HepG2 (cell line): ENCODE data around the gene PC. TPM values are rescaled to one million over a fixed set of nuclear protein-coding genes. Genes with fewer than 3 reads are reported as not detected.

Experiments
- AFF4 ChIP-seq: sonication (generic); formaldehyde crosslinking; IDR thresholded peaks from 2 replicates; pipeline ENCODE4 v1.4.0; 2020; ENCODE audit warnings: missing genetic modification reagents
- CENPBD1 ChIP-seq: sonication (generic); formaldehyde crosslinking; IDR thresholded peaks from 2 replicates; pipeline ENCODE4 v1.8.0; 2022; ENCODE audit warnings: missing genetic modification reagents, low read depth, mild to moderate bottlenecking, borderline replicate concordance
- E2F5 ChIP-seq: sonication (generic); formaldehyde crosslinking; conservative IDR thresholded peaks from 2 replicates; pipeline ENCODE4 v1.4.0; 2020; ENCODE audit warnings: missing genetic modification reagents
- LCORL ChIP-seq, 2 experiments: fragments of 450-650 bp in 1 of 2; sonication (generic) in 1 of 2; formaldehyde crosslinking in 1 of 2; IDR thresholded peaks; 2 replicates each; pipeline versions ENCODE4 v1.5.0 to v1.6.1; 2017 to 2020; ENCODE audit warnings: antibody characterized with exemption in 1 of 2, missing genetic modification reagents in 1 of 2
- POLR2AphosphoS5 ChIP-seq: IDR thresholded peaks from 2 replicates; pipeline ENCODE4 v1.6.1; 2012; ENCODE audit warnings: low read depth, low read length
- PPARG ChIP-seq: conservative IDR thresholded peaks from 2 replicates; pipeline ENCODE4 v1.6.1; 2016; ENCODE audit warnings: missing biosample characterization, missing genetic modification reagents
- SIN3B ChIP-seq: fragments of 150-350 bp; IDR thresholded peaks from 2 replicates; pipeline ENCODE4 v1.6.1; 2014; ENCODE audit warnings: low read length
- TARDBP ChIP-seq: sonication (generic); formaldehyde crosslinking; IDR thresholded peaks from 2 replicates; pipeline ENCODE4 v1.8.0; 2022; ENCODE audit warnings: mild to moderate bottlenecking, missing genetic modification reagents
- TERF1 ChIP-seq: sonication (generic); formaldehyde crosslinking; IDR thresholded peaks from 2 replicates; pipeline ENCODE4 v1.8.0; 2022; ENCODE audit warnings: mild to moderate bottlenecking, missing genetic modification reagents, moderate library complexity
- ZGPAT ChIP-seq: IDR thresholded peaks from 2 replicates; pipeline ENCODE4 v1.6.1; 2016; ENCODE audit warnings: mild to moderate bottlenecking
- ZNF512B ChIP-seq: sonication (generic); formaldehyde crosslinking; IDR thresholded peaks from 2 replicates; pipeline ENCODE4 v1.5.1; 2020; ENCODE audit warnings: missing genetic modification reagents, mild to moderate bottlenecking, borderline replicate concordance
- ZNF558 ChIP-seq: sonication (generic); formaldehyde crosslinking; IDR thresholded peaks from 2 replicates; pipeline ENCODE4 v1.9.0; 2022; ENCODE audit warnings: mild to moderate bottlenecking, missing genetic modification reagents, borderline replicate concordance
- ZNF740 ChIP-seq: sonication (generic); formaldehyde crosslinking; IDR thresholded peaks from 2 replicates; pipeline ENCODE4 v1.4.0; 2020; ENCODE audit warnings: missing genetic modification reagents
- ZNF746 ChIP-seq: sonication (generic); formaldehyde crosslinking; IDR thresholded peaks from 2 replicates; pipeline ENCODE4 v1.8.0; 2022; ENCODE audit warnings: mild to moderate bottlenecking, missing genetic modification reagents
- polyA plus RNA-seq, 8 experiments: library from polyadenylated mRNA; depleted of rRNA in 3 of 8; stranded (reverse) in 7 of 8; unstranded in 1 of 8; fragments of >200 nt; fragmentation: Illumina TruSeq in 4 of 8; extraction: Trizol in 4 of 8; gene quantifications; 2 replicates each; pipeline versions ENCODE4 v1.2.1 to v1.2.3, GENCODE V29; 2011 to 2016; ENCODE audit warnings: low read depth in 4 of 8, missing spikeins in 1 of 8, mixed read lengths in 1 of 8; ENCODE audit not compliant: insufficient read depth in 1 of 8
- total RNA-seq, 5 experiments: library from RNA; depleted of rRNA; stranded (reverse); fragments of >200 nt; fragmentation: Illumina TruSeq; extraction: Trizol; gene quantifications; 2 replicates each; pipeline ENCODE4 v1.2.3, GENCODE V29; 2016; ENCODE audit warnings: low read depth in 1 of 5

Gene PC
- total and polyA plus RNA-seq, 2 of the 13 experiments (the other 11 are each of a cell fraction or from before 2014, with no cell fraction given), result 29.0 to 39.0 TPM

GRCh38 chr11:66842896-66843775, 115.0 kb downstream of the PC start, which contains the start of gene RCE1 (continued):
- no peak for TF ChIP-seq AFF4 (CRISPR knock-in tag)
- no peak; the same call in 1 of the 2 replicates for TF ChIP-seq ZNF558 (CRISPR knock-in tag)
- no peak; the same call in 1 of the 2 replicates for TF ChIP-seq ZNF746 (CRISPR knock-in tag)
- no peak for TF ChIP-seq ZNF740 (CRISPR knock-in tag)
- 0 out of 2 replicates have a peak, but pooled peaks have one; percentile 43 for TF ChIP-seq TERF1
- TF ChIP-seq CENPBD1 (CRISPR knock-in tag), result no peak
- peak; percentile 75 for TF ChIP-seq POLR2AphosphoS5
- 0 out of 2 replicates have a peak, but pooled peaks have one; percentile 22 for TF ChIP-seq PPARG (CRISPR knock-in tag)
- TF ChIP-seq TARDBP (CRISPR knock-in tag), result peak; percentile 56; the same call in 1 of the 2 replicates
- TF ChIP-seq ZNF512B (CRISPR knock-in tag), result no peak
- no peak for TF ChIP-seq LCORL (IDR thresholded peaks at IDR 0.05)
- peak; percentile 52; the same call in 1 of the 2 replicates for TF ChIP-seq LCORL (CRISPR knock-in tag; IDR thresholded peaks at IDR 0.05)
- TF ChIP-seq E2F5 (CRISPR knock-in tag), result no peak
- peak; percentile 93 for TF ChIP-seq SIN3B
- TF ChIP-seq ZGPAT (CRISPR knock-in tag), result peak; percentile 72; the same call in 1 of the 2 replicates
